ENCODE data around the gene HIF1A.

DNA sequence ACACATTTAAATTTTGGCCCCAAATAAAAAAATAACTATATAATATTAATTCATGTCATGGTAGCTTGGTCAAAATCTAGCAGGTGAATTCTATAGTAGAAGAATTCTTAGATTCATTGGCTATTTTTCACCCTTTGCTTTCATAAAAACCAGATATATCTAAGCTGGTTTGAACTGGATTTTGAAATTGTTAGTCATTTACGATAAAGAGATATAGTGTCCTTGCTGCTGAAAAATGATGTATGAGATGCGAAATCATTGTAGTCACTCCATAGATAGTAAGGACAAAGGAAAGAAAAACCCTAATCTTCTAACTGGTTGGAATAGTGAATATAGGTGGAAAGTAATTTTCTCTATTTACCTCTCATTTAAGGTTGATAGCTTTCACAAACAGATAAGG, 12.2 kb upstream of the HIF1A start:
- TF ChIP-seq, protein P1, sequence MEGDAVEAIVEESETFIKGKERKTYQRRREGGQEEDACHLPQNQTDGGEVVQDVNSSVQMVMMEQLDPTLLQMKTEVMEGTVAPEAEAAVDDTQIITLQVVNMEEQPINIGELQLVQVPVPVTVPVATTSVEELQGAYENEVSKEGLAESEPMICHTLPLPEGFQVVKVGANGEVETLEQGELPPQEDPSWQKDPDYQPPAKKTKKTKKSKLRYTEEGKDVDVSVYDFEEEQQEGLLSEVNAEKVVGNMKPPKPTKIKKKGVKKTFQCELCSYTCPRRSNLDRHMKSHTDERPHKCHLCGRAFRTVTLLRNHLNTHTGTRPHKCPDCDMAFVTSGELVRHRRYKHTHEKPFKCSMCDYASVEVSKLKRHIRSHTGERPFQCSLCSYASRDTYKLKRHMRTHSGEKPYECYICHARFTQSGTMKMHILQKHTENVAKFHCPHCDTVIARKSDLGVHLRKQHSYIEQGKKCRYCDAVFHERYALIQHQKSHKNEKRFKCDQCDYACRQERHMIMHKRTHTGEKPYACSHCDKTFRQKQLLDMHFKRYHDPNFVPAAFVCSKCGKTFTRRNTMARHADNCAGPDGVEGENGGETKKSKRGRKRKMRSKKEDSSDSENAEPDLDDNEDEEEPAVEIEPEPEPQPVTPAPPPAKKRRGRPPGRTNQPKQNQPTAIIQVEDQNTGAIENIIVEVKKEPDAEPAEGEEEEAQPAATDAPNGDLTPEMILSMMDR (IDR thresholded peaks at IDR 0.05; ENCODE audit: low read depth, low read length, poor library complexity, severe bottlenecking), result no peak
- TF ChIP-seq EZH2phosphoT487 (IDR thresholded peaks at IDR 0.05; ENCODE audit: borderline replicate concordance, low read length), result no peak
